GM23248 (cell line): Measurements from ENCODE around the gene ARHGAP5.

Source experiments
- EZH2 ChIP-seq: fragments of 200-600 bp; sonication (generic); IDR thresholded peaks from 2 replicates; pipeline ENCODE4 v1.6.1; 2018; ENCODE audit warnings: antibody characterized with exemption, mild to moderate bottlenecking; ENCODE audit not compliant: insufficient read depth, poor library complexity, severe bottlenecking
- EZH2phosphoT487 ChIP-seq: fragments of 200-600 bp; sonication (generic); IDR thresholded peaks from 2 replicates; pipeline ENCODE4 v1.6.1; 2018; ENCODE audit warnings: antibody characterized with exemption, moderate library complexity, mild to moderate bottlenecking, low read depth; ENCODE audit not compliant: insufficient read depth

DNA sequence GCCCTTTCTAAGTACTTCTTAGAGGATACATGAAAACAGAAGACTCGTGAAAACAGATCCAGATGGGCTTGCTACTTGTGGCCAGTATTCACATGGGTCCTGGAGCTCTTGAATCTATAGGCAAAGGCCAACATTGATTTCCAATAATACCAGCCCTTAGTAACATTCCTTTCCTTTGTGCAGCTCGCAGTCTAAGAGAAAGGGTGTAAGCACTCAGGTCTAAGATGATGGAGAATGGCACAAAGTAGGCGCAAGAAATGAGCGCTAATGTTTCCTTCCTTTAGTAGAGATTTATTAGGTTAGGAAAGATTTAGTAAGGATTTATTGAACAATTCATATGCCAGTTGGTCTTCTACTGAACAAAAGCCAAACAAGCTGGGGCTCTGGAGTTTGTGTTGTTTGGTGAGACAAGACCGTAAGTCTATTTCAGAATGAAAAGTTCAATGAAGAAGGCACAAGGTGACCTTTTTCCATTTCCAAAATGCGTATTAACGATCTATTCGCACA, 125.4 kb downstream of the ARHGAP5 start:
- TF ChIP-seq EZH2phosphoT487 (no peak), EZH2 (no peak)
